DMS153 treated with DMSO at 0.1 percent for 48 hours (cell line): ENCODE results near the gene ZBTB45.

Experiments used
- DNase-seq: peaks from one replicate; lab custom pipeline; 2025; ENCODE audit not compliant: unreplicated experiment; lab: John Stamatoyannopoulos, UW

Gene ZBTB45

DNA sequence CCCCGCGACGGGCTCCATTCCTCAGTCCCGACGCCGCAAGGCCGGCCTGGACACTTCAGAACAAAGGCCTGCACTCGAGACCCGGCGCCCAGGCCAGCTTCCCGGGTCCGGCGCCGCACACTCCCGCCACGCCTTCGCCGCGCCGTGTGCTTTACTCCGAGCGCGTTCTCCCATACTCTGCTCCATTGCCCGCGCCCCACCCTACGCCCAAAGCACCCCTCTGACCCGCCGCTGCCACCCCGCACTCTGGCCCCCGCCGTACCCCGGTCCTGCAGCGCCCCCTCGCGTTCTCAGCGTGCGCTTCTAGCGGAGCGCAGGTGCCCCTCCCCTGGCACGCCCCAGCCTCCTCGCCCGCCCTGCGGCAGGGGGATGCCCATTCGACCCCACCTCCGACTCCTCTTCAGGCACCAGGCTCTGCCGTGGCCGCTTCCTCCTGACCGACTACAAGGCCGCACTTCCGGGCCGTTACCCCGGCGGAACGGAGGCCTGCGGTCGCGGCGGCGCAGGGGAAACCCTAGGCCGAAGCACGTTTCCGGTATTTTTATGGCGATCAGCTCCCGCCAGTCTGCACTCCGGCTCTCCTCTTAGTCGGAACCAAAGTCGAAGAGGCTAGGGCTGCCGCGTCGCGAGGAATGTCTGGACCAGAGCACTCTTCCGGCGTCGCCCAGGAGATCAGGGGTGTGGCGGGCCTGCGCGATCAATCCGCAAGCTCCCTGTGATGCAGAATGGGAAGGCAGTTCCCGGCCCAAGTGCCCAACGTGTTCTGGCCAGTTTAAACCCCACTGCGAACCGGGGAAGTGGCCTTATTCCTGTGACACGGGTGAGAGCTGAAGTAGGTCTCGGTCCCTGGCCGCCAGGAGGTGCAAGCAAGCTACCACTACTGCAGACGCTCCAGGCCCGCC lies at the start of gene ZBTB45:
Gene ZBTB45 (minus strand): TSS at position 456 of the 902 bp plus-strand sequence. CDS start 2,137 bp downstream, outside the sequence.
- DNase-seq: peak; percentile 94

- no peak for DNase-seq
These were observed 49.0 kb upstream of the ZBTB45 start for GRCh38 chr19:58568453-58569130.

DNA sequence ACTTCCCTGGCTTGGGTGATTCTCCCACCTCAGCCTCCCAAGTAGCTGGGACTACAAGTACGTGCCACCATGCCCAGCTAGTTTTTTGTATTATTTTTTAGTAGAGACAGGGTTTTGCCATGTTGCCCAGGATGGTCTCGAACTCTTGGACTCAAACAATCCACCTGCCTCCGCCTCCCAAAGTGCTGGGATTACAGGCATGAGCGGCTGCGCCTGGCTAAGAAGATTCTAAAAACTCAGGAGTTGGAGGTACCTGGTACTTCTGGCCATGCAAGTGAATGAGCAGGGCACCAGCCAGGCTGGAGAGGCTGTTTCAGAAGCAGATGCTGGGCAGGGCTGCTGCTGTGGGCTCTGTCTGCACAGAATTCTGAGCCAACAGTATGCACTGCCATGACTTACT lies 47.4 kb upstream of the ZBTB45 start:
- no peak for DNase-seq

GRCh38 chr19:58563823-58564222 lies 44.2 kb upstream of the ZBTB45 start:
- DNase-seq: no peak

DNA sequence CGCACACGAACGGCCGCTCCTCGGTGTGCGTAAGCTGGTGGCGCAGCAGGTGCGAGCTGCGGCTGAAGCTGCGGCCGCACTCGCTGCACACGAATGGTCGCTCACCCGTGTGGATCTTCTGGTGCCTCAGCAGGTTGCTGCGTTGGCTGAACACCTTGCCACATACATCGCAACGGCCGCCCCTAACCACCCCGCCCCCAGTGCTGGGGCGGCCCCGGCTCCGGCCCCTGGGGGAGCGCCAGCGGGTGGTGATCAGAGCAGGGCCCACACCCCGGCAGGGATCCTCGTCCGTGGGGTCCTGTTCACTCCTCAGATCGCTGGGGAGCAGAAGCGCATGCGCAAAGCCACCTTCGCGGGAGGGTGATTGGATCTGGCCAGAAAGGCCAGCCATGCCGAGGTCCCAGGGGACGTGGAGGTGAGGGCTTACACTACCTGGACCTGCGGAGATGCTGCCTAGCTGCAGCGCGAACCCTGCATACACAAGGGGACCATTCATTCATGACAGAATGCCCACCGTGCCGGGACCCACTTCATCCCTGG lies 43.5 kb upstream of the ZBTB45 start:
- DNase-seq: no peak

DNA sequence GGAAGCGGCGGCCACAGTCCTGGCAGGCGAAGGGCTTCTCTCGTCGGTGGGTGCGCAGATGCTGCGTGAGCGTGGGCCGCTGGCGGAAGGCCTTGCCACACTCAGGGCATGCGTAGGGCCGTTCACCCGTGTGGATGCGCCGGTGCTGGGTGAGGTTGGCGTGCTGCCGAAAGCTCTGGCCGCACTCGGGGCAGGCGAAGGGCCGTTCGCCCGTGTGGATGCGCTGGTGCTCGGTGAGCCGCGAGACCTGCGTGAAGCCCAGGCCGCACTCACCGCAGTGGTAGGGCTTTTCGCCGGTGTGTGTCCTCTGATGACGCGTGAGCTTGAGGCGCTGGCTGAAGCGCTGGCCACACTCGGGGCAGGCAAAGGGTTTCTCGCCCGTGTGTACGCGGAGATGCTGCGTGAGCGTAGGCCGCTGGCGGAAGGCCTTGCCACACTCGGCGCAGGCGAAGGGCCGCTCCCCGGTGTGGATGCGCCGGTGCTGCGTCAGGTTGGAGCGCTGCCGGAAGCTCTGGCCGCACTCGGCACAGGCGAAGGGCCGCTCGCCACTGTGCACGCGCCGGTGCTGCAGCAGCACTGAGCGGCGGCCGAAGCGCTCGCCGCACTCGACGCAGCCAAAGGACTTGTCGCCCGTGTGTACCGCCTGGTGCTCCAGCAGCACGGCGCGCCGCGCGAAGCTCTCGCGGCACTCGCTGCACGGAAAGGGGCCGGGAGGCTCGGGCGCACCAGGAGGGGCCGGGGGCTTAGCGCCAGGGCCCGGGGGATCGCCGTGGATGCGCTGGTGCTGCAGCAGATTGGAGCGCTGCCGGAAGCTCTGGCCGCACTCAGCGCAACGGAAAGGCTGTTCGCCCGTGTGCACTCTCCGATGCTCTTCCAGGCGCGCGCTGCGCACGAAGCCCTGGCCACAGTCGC lies 42.8 kb upstream of the ZBTB45 start:
- DNase-seq: no peak

DNA sequence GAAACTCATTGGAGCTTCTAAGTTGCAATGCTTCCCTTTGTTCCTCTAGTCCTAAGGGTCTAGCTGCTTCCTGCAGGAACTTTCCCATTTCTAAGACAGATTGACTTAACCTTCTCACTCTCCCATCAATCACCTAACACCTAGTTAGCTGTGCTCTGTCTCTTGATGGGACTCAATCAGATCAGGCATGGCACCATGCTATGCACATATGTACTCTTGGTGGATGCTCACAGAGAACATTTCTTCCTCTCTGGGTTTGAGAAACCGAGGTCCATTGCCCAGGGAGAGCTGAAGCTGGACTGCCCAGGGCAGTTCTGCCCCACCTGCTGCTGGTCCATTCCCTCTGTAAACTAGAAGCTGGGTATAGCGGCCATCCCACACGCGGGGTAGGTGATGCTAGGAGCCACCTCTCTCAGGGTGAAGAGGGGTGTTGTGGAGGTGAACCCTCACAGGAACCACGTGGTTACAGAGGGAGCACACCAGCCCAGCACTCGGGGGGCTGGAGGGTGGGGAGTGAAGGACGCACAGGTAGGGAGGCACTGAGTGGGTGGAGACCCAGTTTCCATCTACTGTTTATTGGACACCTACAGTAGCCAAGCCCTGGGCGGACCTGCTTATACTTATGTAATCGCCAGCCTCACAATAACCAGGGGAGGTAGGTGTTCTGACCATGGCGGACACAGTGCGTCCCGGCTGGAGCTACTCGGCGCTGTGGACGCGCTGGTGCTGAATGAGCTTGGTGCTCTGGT lies 41.9 kb upstream of the ZBTB45 start:
- DNase-seq: no peak

- no peak for DNase-seq
These were observed 41.3 kb upstream of the ZBTB45 start for GRCh38 chr19:58560921-58561320.

GRCh38 chr19:58560007-58560887 lies 40.6 kb upstream of the ZBTB45 start:
- no peak for DNase-seq

GRCh38 chr19:58559275-58560006 lies 39.8 kb upstream of the ZBTB45 start:
- no peak for DNase-seq

DNA sequence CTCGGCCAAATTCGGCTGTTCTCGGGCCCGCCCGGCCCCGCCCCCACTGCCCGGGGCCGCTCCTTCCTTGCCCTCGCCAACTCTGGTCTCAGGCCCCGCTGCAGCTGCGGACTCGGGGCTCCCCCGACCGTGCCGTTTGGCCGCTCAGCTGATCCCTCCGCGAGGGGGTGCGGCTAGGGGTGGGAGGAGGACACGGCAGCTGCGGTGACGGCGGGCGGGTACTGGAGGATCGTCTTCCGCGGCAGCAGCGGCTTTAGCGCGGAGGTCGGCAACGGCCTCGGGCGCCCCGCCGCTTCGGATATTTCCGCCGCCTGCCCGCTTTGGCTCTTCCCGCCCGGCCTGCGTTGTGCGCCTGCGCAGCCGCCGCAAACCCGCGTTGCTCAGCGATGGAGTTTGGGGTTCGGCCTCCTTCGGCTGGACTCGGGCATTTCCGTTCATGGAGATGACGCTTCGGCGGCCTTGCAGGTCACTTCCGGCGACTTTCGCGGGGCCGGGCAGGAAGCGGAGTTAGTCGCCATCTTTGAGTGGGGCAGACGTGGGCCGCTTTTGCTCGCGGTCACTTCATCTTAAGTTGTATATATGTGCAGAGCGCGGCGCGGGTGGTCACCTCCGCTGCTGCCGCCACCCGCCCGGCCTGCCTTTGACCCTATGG lies 39.1 kb upstream of the ZBTB45 start:
- no peak for DNase-seq

GRCh38 chr19:58558066-58558622 lies 38.5 kb upstream of the ZBTB45 start, which contains the start of gene UBE2M:
UBE2M (minus strand) TSS chr19:58558611; CDS start chr19:58558381, 230 bp downstream.
- no peak for DNase-seq

DNA sequence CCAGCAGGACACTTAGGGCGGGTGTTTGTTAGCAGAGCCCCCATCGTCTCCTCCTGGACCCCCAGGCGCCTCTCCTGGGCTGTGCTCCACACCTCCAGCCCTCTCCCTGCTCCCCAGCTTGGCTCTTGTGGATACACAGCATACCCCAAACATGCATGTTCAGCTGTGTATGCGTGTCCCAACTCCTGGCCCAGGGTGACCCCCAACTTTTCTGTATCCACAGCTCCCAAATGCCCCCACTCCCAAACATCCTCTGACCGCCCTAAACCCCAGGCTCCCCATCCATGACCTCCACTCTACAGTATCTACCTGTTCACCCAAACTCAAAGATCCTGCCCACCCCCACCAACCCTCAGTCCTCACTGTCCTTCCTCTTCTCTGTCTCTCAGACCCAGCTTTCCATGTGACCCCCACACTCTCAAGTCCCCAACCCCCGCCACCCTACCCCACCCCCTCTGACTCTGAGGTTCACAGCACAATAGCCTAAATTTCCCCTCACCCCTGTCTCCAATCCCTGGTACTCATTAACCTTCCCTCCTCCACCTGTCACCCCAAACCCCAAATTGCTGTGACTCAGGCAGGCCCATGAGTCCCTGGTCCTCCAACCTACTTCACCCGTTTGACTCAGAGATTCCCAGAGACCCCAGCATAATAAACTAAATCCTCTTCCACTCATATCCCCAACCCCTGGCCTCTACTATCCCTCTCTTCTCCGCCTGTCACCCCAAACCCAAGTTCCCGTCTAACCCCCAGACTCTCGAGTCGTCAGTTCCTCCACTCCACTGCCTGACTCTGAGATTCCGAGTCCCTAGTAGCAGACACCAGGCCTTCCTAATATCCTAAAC lies 37.8 kb upstream of the ZBTB45 start:
- DNase-seq: no peak

DNA sequence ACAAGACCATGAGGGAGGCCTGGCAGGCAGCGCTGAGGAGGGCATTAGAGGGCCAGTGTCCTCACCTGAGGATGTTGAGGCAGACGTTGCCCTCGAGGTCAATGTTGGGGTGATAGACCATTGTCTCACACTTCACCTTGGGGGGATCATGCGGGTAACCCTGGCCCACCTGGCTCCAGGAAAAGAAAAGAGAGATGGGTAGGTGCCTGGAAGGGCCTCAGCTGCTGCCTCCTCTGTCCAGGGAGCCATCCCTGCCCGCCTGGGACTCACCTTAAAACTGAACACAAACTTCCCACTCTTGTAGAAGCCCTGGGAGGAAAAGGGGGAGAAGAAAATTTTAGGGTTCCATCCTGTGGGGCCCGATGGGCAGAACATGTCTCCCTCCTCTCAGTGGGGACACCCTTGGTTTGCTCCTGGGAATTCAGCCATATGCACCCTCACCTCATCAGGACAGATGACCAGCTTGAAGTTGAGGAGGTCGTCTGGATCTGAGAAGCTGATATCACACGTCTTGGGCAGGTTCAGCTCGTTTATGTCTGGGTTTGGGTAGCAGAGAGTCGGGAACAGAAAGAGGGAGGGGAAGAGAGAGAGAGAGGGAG lies 37.1 kb upstream of the ZBTB45 start:
- no peak for DNase-seq

DNA sequence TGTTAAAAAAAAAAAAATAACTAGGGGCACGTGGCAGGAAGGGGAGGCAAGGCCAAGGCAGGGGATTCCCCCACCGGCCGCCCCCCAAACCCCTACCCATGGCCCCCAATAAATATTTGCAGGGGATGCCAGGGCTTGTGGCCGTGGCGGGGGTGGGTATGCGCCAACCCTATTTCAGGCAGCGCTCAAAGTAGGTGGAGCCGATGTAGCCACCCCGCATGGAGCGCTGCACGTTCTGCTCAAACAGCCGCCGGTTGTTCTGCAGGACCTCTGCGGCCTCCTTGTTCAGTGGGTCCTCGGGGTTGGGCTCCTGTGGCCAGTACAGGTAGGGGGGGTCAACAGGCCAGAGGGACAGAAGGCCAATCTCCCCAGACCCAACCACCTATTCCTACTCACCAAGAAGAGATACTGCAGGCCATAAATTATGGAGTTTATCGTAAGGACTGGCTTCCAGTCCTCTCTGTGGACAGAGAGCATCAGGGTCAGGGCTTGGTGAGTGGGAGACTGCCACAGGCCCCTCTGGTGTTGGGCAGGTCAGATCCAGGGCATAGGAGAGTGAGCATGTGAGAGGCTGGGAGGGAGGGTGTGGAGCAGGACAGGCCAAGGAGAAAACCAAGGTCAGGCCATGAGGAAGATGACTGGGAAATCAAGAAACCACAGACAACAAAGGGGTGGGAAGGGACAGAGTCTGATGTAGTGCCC lies 36.5 kb upstream of the ZBTB45 start:
- no peak for DNase-seq
